ENCODE data around the gene ALOX5.

The ALOX5 gene

DNA sequence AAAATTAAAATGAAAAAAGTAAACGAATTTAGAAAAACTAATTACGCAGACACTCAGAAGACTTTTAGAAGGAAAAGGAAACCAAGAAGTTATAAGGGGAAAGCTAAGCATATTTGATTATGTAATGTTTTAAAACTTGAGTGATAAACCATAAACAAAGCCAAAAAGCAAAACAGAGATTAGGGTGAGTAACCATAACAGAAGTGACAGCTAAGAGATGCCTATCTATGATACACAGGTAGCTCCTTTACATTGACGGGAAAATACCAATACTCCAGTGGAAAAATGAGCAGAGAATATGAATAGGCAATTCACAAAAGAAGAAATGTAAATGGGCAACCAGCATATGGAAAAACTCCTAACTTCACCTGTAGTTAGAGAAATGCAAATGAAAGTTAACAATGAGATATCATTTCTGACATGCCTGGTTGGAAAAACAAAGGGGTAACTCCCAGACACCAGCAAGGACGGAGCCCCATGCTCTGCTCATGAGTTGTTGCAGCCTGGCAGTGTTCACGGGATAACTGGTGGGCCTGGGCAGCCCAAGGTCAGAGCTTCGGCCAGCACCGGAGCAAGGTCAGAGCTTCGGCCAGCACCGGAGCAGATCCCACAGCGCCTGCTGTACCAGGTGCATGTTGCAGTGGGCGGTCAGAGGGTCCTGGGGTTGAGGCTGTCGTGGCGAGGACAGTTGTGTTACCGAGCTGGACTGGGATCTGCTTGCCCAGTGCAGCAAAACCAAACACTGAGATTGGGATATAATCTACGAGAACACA, 58.9 kb downstream of the ALOX5 start:
- DNase-seq (ENCODE audit: low spot score): peak; percentile 7
- TF ChIP-seq, protein P1, sequence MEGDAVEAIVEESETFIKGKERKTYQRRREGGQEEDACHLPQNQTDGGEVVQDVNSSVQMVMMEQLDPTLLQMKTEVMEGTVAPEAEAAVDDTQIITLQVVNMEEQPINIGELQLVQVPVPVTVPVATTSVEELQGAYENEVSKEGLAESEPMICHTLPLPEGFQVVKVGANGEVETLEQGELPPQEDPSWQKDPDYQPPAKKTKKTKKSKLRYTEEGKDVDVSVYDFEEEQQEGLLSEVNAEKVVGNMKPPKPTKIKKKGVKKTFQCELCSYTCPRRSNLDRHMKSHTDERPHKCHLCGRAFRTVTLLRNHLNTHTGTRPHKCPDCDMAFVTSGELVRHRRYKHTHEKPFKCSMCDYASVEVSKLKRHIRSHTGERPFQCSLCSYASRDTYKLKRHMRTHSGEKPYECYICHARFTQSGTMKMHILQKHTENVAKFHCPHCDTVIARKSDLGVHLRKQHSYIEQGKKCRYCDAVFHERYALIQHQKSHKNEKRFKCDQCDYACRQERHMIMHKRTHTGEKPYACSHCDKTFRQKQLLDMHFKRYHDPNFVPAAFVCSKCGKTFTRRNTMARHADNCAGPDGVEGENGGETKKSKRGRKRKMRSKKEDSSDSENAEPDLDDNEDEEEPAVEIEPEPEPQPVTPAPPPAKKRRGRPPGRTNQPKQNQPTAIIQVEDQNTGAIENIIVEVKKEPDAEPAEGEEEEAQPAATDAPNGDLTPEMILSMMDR (IDR thresholded peaks at IDR 0.05; ENCODE audit: extremely low read depth, insufficient read depth, missing control alignments): no peak
- in situ Hi-C loops (cut with MboI; ENCODE audit: low pct_unique_long_range_greater_than_20kb, low sequenced_read_pairs, unreplicated experiment): no loop called here

GRCh38 chr10:45433716-45434469, 59.9 kb downstream of the ALOX5 start:
- DNase-seq (ENCODE audit: low spot score): peak; percentile 80
- TF ChIP-seq, protein P1 (IDR thresholded peaks at IDR 0.05; ENCODE audit: extremely low read depth, insufficient read depth, missing control alignments): no peak
- in situ Hi-C loops (cut with MboI; ENCODE audit: low pct_unique_long_range_greater_than_20kb, low sequenced_read_pairs, unreplicated experiment): no loop called here

DNA sequence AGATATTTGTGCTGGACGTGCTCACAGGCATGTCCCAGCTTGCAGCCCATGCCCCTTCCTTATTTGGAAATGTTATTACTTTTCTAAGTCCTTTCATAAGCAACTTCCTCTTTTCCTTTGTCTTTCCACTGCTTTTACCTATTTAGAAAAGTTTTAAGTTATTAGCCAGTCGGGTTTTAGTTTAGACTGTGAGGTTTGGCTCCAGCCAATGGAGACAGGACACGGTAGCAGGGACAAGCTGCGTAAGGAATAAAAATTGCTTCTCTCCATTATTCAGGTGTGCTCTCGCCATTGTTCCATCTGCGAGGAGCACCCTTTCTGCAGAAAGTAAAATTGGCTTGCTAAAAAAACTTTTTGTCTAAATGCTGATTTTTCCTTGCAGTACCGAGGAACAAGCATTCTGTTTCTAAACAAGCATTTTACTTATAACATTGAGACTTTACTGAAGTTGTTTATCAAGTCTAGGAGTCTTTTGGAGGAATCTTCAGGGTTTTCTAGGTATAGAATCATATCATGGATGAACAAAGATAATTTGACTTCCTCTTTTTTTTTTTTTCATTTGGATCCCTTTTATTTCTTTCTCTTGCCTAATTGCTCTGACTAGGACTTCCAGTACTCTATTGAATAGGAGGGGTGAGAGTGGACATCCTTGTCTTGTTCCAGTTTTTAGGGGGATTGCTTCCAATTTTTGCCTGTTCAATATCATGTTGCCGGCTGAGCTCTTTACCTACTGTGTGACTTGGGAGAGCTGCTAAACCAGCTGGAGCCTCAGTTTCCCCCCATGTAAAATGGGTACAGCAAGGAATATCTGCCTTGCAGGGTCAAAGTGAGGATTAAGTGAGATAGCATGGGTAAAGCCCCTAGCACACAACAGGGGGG, 63.8 kb downstream of the ALOX5 start:
- no peak for DNase-seq (ENCODE audit: low spot score)
- TF ChIP-seq, protein P1 (IDR thresholded peaks at IDR 0.05; ENCODE audit: extremely low read depth, insufficient read depth, missing control alignments): no peak
- in situ Hi-C loops (cut with MboI; ENCODE audit: low pct_unique_long_range_greater_than_20kb, low sequenced_read_pairs, unreplicated experiment): no loop called here

GRCh38 chr10:45438466-45439090, 64.6 kb downstream of the ALOX5 start:
- DNase-seq (ENCODE audit: low spot score): no peak
- TF ChIP-seq, protein P1 (IDR thresholded peaks at IDR 0.05; ENCODE audit: extremely low read depth, insufficient read depth, missing control alignments): no peak
- in situ Hi-C loops (cut with MboI; ENCODE audit: low pct_unique_long_range_greater_than_20kb, low sequenced_read_pairs, unreplicated experiment): no loop called here

GRCh38 chr10:45439365-45439764, 65.3 kb downstream of the ALOX5 start:
- TF ChIP-seq, protein P1 (IDR thresholded peaks at IDR 0.05; ENCODE audit: extremely low read depth, insufficient read depth, missing control alignments): no peak
- in situ Hi-C loops (cut with MboI; ENCODE audit: low pct_unique_long_range_greater_than_20kb, low sequenced_read_pairs, unreplicated experiment): no loop called here
- DNase-seq (ENCODE audit: low spot score): no peak

- no peak for DNase-seq (ENCODE audit: low spot score)
- TF ChIP-seq, protein P1 (IDR thresholded peaks at IDR 0.05; ENCODE audit: extremely low read depth, insufficient read depth, missing control alignments): no peak
- in situ Hi-C loops (cut with MboI; ENCODE audit: low pct_unique_long_range_greater_than_20kb, low sequenced_read_pairs, unreplicated experiment): no loop called here
Observed at GRCh38 chr10:45439873-45440272, 65.9 kb downstream of the ALOX5 start.
